KMS-11 (cell line): ENCODE results near the gene POGLUT3.

Source experiments
- H2AFZ ChIP-seq: fragments of 200-600 bp; sonication (generic); 2 replicates; pipeline ENCODE4 v1.6.1; 2016; ENCODE audit warnings: antibody characterized with exemption, mixed run types, low read depth
- H3K27ac ChIP-seq: fragments of 200-600 bp; sonication (generic); 2 replicates; pipeline ENCODE4 v1.6.1; 2016; ENCODE audit warnings: mild to moderate bottlenecking, mixed run types
- H3K27me3 ChIP-seq: fragments of 200-600 bp; sonication (generic); 2 replicates; pipeline ENCODE4 v1.6.1; 2017; ENCODE audit warnings: mild to moderate bottlenecking, low read depth, mixed run types, moderate library complexity; ENCODE audit not compliant: insufficient read depth
- H3K36me3 ChIP-seq: fragments of 200-600 bp; sonication (generic); 2 replicates; pipeline ENCODE4 v1.6.1; 2017; ENCODE audit warnings: mild to moderate bottlenecking, mixed run types; ENCODE audit not compliant: insufficient read depth
- H3K4me1 ChIP-seq: fragments of 200-600 bp; sonication (generic); 2 replicates; pipeline ENCODE4 v1.6.1; 2016; ENCODE audit warnings: mild to moderate bottlenecking, low read depth, mixed run types; ENCODE audit not compliant: poor library complexity, severe bottlenecking
- H3K4me2 ChIP-seq: fragments of 200-600 bp; sonication (generic); 2 replicates; pipeline ENCODE4 v1.7.0; 2016; ENCODE audit warnings: mild to moderate bottlenecking, mixed run types
- H3K4me3 ChIP-seq: fragments of 200-600 bp; sonication (generic); IDR thresholded peaks from 2 replicates; pipeline ENCODE4 v1.6.1; 2017; ENCODE audit warnings: low read depth, low read length, mixed read lengths; ENCODE audit not compliant: insufficient read depth
- H3K79me2 ChIP-seq: fragments of 200-600 bp; sonication (generic); 2 replicates; pipeline ENCODE4 v1.6.1; 2016; ENCODE audit warnings: low read depth, mixed run types; ENCODE audit not compliant: insufficient read depth
- H3K9ac ChIP-seq: fragments of 200-600 bp; sonication (generic); 2 replicates; pipeline ENCODE4 v1.6.1; 2016; ENCODE audit warnings: mild to moderate bottlenecking, mixed run types
- H4K20me1 ChIP-seq: fragments of 200-600 bp; sonication (generic); 2 replicates; pipeline ENCODE4 v1.6.1; 2016; ENCODE audit warnings: mild to moderate bottlenecking, mixed run types; ENCODE audit not compliant: insufficient read depth
- TF ChIP-seq, protein P1 (sequence below): fragments of 200-600 bp; sonication (generic); conservative IDR thresholded peaks from 2 replicates; pipeline ENCODE4 v1.6.1; 2017; ENCODE audit warnings: low read depth, mild to moderate bottlenecking, antibody characterized with exemption, low read length, moderate library complexity, mixed read lengths

The POGLUT3 gene

DNA sequence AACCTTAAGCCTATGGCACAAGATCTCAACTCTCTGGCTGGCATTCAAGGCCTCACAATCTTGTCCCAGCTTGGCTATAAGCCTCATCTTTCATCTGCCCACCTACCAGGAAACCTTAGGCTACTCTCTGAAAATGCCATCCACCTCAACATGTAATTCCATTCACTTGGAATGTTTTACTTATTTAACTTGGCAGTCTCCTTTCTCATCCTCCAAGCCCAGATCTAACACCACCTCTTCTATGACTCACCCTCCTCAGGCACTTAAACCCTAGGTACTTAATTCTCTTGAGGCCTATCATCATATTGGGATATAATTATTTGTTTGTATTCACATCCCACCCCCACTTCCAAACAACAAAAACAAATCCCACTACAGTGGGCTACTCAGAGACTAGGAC lies 15.0 kb downstream of the POGLUT3 start:
- Histone ChIP-seq H3K36me3 (no peaks in the 10 kb centered on the region), H3K4me1 (no peaks in the 10 kb centered on the region), H2AFZ (no peak overlapping the region), H3K79me2 (no peaks in the 10 kb centered on the region), H3K4me2 (no peak overlapping the region), H4K20me1 (no peaks in the 10 kb centered on the region), H3K27me3 (no peaks in the 10 kb centered on the region), H3K9ac (no peak overlapping the region), H3K27ac (no peak overlapping the region), H3K4me3 (no peak overlapping the region)
- TF ChIP-seq, protein P1, sequence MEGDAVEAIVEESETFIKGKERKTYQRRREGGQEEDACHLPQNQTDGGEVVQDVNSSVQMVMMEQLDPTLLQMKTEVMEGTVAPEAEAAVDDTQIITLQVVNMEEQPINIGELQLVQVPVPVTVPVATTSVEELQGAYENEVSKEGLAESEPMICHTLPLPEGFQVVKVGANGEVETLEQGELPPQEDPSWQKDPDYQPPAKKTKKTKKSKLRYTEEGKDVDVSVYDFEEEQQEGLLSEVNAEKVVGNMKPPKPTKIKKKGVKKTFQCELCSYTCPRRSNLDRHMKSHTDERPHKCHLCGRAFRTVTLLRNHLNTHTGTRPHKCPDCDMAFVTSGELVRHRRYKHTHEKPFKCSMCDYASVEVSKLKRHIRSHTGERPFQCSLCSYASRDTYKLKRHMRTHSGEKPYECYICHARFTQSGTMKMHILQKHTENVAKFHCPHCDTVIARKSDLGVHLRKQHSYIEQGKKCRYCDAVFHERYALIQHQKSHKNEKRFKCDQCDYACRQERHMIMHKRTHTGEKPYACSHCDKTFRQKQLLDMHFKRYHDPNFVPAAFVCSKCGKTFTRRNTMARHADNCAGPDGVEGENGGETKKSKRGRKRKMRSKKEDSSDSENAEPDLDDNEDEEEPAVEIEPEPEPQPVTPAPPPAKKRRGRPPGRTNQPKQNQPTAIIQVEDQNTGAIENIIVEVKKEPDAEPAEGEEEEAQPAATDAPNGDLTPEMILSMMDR = no peak

DNA sequence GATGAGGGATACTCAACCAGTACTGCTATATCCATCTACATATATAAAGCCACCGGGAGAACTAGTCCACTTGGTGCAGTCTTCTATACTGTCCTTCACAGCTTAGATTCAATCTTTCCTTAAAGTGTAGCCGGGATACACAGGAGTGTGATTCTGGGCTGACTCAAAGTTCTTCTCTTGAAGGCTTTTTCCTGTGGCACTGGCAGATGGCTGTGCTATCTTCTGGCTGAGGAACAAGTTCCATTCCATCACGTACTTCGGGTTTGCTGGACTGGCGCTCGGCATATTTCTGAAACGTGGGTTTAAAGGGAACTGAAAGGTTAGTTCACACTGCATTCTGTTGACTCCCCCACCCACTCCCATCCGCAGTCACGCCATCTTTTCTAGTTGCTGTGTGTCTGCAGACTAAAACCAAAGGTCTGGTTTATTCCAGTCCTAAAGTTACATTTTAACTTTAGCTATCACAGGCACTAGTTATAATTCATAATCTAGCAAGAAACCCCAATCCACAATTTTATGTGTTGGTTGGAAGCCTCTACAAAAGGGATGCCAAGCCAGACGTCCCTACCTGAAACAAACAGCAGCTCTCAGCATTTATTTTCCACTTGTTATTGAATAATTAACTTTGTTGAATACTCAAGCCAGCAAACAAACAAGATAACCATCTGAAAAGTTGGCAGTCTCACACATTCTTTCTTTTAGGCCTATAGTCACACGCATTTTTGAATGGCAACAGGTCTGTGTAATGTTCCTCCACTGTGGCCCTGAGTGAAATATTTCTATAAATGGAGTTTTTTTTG lies 23.3 kb downstream of the POGLUT3 start:
- Histone ChIP-seq H3K4me1 (no peaks in the 10 kb centered on the region), H3K27ac (no peak overlapping the region), H4K20me1 (no peaks in the 10 kb centered on the region), H3K36me3 (no peaks in the 10 kb centered on the region), H3K4me2 (no peak overlapping the region), H3K79me2 (no peaks in the 10 kb centered on the region), H3K9ac (no peak overlapping the region), H3K27me3 (no peaks in the 10 kb centered on the region), H2AFZ (no peak overlapping the region), H3K4me3 (no peak overlapping the region)
- TF ChIP-seq, protein P1 = no peak

DNA sequence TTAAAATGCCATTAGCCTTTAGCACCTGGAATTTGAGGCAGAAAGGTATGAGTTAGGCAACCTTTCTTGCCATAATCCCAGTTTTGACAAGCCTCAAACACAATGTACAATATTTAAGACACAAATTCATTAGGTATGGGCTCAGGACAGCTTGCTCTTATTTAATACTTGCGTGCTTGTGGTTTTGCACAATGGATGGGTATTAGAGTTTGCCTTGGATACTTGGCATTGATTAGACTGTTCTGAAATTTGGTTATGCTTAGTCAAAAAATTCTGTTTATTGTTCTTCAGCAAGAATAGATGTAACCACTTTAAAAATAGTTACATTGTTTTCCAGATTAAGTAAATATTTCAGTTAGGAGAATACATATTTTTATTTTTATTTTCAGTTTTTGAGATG lies 25.5 kb downstream of the POGLUT3 start:
- Histone ChIP-seq H2AFZ (no peak overlapping the region), H4K20me1 (no peaks in the 10 kb centered on the region), H3K4me1 (peaks cover 6% of the 10 kb centered on the region), H3K27me3 (no peaks in the 10 kb centered on the region), H3K4me3 (no peak overlapping the region), H3K27ac (no peak overlapping the region), H3K4me2 (no peak overlapping the region), H3K79me2 (no peaks in the 10 kb centered on the region), H3K9ac (no peak overlapping the region), H3K36me3 (no peaks in the 10 kb centered on the region)
- TF ChIP-seq, protein P1 = no peak

DNA sequence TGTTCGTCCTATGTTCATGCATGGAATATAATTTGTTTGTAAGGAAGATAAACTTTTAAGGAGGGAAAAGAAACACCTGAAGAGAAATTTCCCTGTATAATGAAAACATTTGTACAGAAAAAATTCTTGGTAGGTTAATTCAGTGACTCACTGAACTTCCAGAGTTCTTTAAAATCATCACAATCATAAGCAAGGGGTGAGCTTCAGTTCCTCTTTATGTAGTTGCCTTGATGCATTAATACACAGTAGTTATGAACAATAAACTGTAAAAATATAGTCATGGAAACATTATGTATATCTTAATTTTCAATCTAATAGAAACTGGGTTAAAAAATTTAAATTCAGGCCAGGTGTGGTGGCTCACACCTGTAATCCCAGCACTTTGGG lies 29.7 kb downstream of the POGLUT3 start:
- Histone ChIP-seq H3K27ac (0 out of 2 replicates have a peak overlapping the region, but pooled peaks have one; percentile 93), H3K27me3 (no peaks in the 10 kb centered on the region), H2AFZ (peak overlapping the region; percentile 87), H3K79me2 (no peaks in the 10 kb centered on the region), H3K4me3 (no peak overlapping the region), H3K9ac (no peak overlapping the region), H4K20me1 (no peaks in the 10 kb centered on the region), H3K4me1 (peaks cover 10% of the 10 kb centered on the region), H3K36me3 (no peaks in the 10 kb centered on the region), H3K4me2 (0 out of 2 replicates have a peak overlapping the region, but pooled peaks have one; percentile 39)
- TF ChIP-seq, protein P1 = no peak
